ENCODE measurements around the gene ARG2. TPM values are rescaled to one million over a fixed set of nuclear protein-coding genes. Genes with fewer than 3 reads are reported as not detected.

ARG2 gene
- total RNA-seq, 1 experiment from 2014 or later: 35.2 TPM

GRCh38 chr14:67610491-67610890, 9.2 kb upstream of the ARG2 start:
- peaks cover 15 to 27% of the 10 kb centered on the region in 2 experiments for H3K4me1 Mint-ChIP-seq

More at GRCh38 chr14:67610491-67610890, 9.2 kb upstream of the ARG2 start:
- H3K14ac ChIP-seq (ENCODE audit: insufficient read depth, low read length): no peak overlapping the region
- no peak for DNase-seq
- no CpG with 5 or more reads among the region's 1 CpG for WGBS (ENCODE audit: extremely low coverage, insufficient read length, low lambda C conversion rate)
- H4K20me1 ChIP-seq (ENCODE audit: control insufficient read depth, insufficient read depth, insufficient read length): no peaks in the 10 kb centered on the region
- no peaks in the 10 kb centered on the region for H3K79me1 ChIP-seq (ENCODE audit: insufficient read depth, low read depth, low read length, poor library complexity, severe bottlenecking)
- H3K27ac ChIP-seq (ENCODE audit: insufficient read length, low read depth, low read length): no peak overlapping the region
- H4K8ac ChIP-seq (replicated peaks; ENCODE audit: insufficient read length, low read depth, low read length): no peak overlapping the region
- Mint-ChIP-seq H3K27ac (no peak overlapping the region), H3K27me3 (ENCODE audit: low read depth) (peaks cover 98% of the 10 kb centered on the region), H3K36me3 (ENCODE audit: insufficient read depth in 1 of 3, low read depth in 3 of 3) (no peaks in the 10 kb centered on the region), H3K9me3 (no peaks in the 10 kb centered on the region; a peak in 1 of 5 replicates), H3K4me3 (no peak overlapping the region)
- no peaks in the 10 kb centered on the region for H3K79me2 ChIP-seq (ENCODE audit: insufficient read depth, low read length)
- H2BK120ac ChIP-seq (ENCODE audit: low read depth, low read length, poor library complexity, severe bottlenecking): no peak overlapping the region
- no peak overlapping the region for H2BK5ac ChIP-seq (ENCODE audit: insufficient read length, low read length)
- no peak overlapping the region for H2AFZ ChIP-seq (ENCODE audit: low read length)
- H3K56ac ChIP-seq (ENCODE audit: insufficient read length, low read depth, low read length): no peak overlapping the region
- H3K27me3 ChIP-seq (ENCODE audit: insufficient read depth, low read length): peaks cover 41% of the 10 kb centered on the region
- no peaks in the 10 kb centered on the region for H3K23me2 ChIP-seq (ENCODE audit: insufficient read length, low read depth, low read length, poor library complexity, severe bottlenecking)
- H4K91ac ChIP-seq (ENCODE audit: insufficient read length, low read depth, low read length): no peak overlapping the region
- no peak overlapping the region for H2BK15ac ChIP-seq (ENCODE audit: low read depth, low read length)
- no peak overlapping the region for H3K23ac ChIP-seq (ENCODE audit: insufficient read length, low read depth, low read length)
- no peak for TF ChIP-seq CTCF (conservative IDR thresholded peaks at IDR 0.05)
- no peaks in the 10 kb centered on the region for H3K9me3 ChIP-seq (ENCODE audit: control insufficient read depth, low read depth, low read length)
- H3T11ph ChIP-seq (ENCODE audit: low read length): no peak overlapping the region
- no peak overlapping the region for H2BK12ac ChIP-seq (ENCODE audit: insufficient read length, low read depth, low read length)
- no peaks in the 10 kb centered on the region; the same call in 1 of the 2 replicates for H3K4me1 ChIP-seq (ENCODE audit: insufficient read depth, low read length)
- H2AK5ac ChIP-seq (ENCODE audit: insufficient read length, low read length): no peak overlapping the region
- no peak overlapping the region for H3K4ac ChIP-seq (ENCODE audit: low read depth, low read length)
- H3K9ac ChIP-seq (ENCODE audit: extremely low read depth, insufficient read length, low read length): no peak overlapping the region
- no peak overlapping the region for H4K5ac ChIP-seq (ENCODE audit: insufficient read length, low read depth, low read length)
- no peak overlapping the region for H3K18ac ChIP-seq (ENCODE audit: insufficient read length, low read depth, low read length)
- no peak overlapping the region for H3K4me2 ChIP-seq (ENCODE audit: insufficient read depth, insufficient read length, low read length)
- no peak overlapping the region for H2BK20ac ChIP-seq (ENCODE audit: low read depth, low read length, poor library complexity, severe bottlenecking)
